HepG2 (cell line): ENCODE data around the gene SYNGR4. TPM values are rescaled to one million over a fixed set of nuclear protein-coding genes. Genes with fewer than 3 reads are reported as not detected.

Source experiments
- HNRNPK ChIP-seq: fragments of 200-400 bp; formaldehyde crosslinking; IDR thresholded peaks from 2 replicates; pipeline ENCODE4 v1.6.1; 2018; ENCODE audit warnings: low read length, low read depth, moderate library complexity, mild to moderate bottlenecking; ENCODE audit not compliant: poor library complexity, severe bottlenecking
- IRX3 ChIP-seq: sonication (generic); formaldehyde crosslinking; IDR thresholded peaks from 2 replicates; pipeline ENCODE4 v1.8.1; 2023; ENCODE audit warnings: mild to moderate bottlenecking, low read depth, missing genetic modification reagents, borderline replicate concordance
- NONO ChIP-seq, 2 experiments: fragments of 450-650 bp in 1 of 2; sonication (generic) in 1 of 2; formaldehyde crosslinking in 1 of 2; IDR thresholded peaks in 1 of 2; conservative IDR thresholded peaks in 1 of 2; 2 replicates each; pipeline versions ENCODE4 v1.6.1 to v1.8.0; 2017 to 2022; ENCODE audit warnings: mild to moderate bottlenecking in 1 of 2, missing genetic modification reagents in 1 of 2, moderate library complexity in 1 of 2
- NR2C2 ChIP-seq: sonication (generic); formaldehyde crosslinking; IDR thresholded peaks from 2 replicates; pipeline ENCODE4 v1.4.0; 2020; ENCODE audit warnings: missing genetic modification reagents, mild to moderate bottlenecking, moderate library complexity, borderline replicate concordance
- NR3C1 ChIP-seq: sonication (generic); formaldehyde crosslinking; IDR thresholded peaks from 2 replicates; pipeline ENCODE4 v1.4.0; 2020; ENCODE audit warnings: missing genetic modification reagents
- SAP130 ChIP-seq: IDR thresholded peaks from 2 replicates; pipeline ENCODE4 v1.6.1; 2016; ENCODE audit warnings: low read depth
- SMARCC2 ChIP-seq: fragments of 450-650 bp; IDR thresholded peaks from 2 replicates; pipeline ENCODE4 v1.6.1; 2017; ENCODE audit warnings: antibody characterized with exemption, mild to moderate bottlenecking
- SNAPC2 ChIP-seq: sonication (generic); formaldehyde crosslinking; IDR thresholded peaks from 2 replicates; pipeline ENCODE4 v1.8.1; 2022; ENCODE audit warnings: mild to moderate bottlenecking, missing genetic modification reagents
- TAF1 ChIP-seq: sonication (generic); formaldehyde crosslinking; IDR thresholded peaks from 2 replicates; pipeline ENCODE4 v1.4.0; 2020; ENCODE audit warnings: missing genetic modification reagents
- TP53 ChIP-seq: sonication (generic); formaldehyde crosslinking; conservative IDR thresholded peaks from 2 replicates; pipeline ENCODE4 v1.4.0; 2020; ENCODE audit warnings: missing genetic modification reagents
- ZBTB42 ChIP-seq: sonication (generic); formaldehyde crosslinking; IDR thresholded peaks from 2 replicates; pipeline ENCODE4 v1.5.0; 2020; ENCODE audit warnings: mild to moderate bottlenecking, missing genetic modification reagents
- ZFP62 ChIP-seq: sonication (generic); formaldehyde crosslinking; IDR thresholded peaks from 2 replicates; pipeline ENCODE4 v1.4.0; 2020; ENCODE audit warnings: missing genetic modification reagents
- ZFYVE20 ChIP-seq: sonication (generic); formaldehyde crosslinking; IDR thresholded peaks from 2 replicates; pipeline ENCODE4 v1.8.0; 2023; ENCODE audit warnings: low read depth, mild to moderate bottlenecking, moderate library complexity, missing genetic modification reagents, borderline replicate concordance
- ZNF101 ChIP-seq: sonication (generic); formaldehyde crosslinking; IDR thresholded peaks from 2 replicates; pipeline ENCODE4 v1.4.0; 2020; ENCODE audit warnings: mild to moderate bottlenecking, low read depth, missing genetic modification reagents, borderline replicate concordance
- ZNF124 ChIP-seq: sonication (generic); formaldehyde crosslinking; IDR thresholded peaks from 2 replicates; pipeline ENCODE4 v1.4.0; 2020; ENCODE audit warnings: missing genetic modification reagents
- ZNF24 ChIP-seq: fragments of 450-650 bp; IDR thresholded peaks from 2 replicates; pipeline ENCODE4 v1.6.1; 2017; ENCODE audit warnings: antibody characterized with exemption, mild to moderate bottlenecking
- ZNF530 ChIP-seq: sonication (generic); formaldehyde crosslinking; IDR thresholded peaks from 2 replicates; pipeline ENCODE4 v1.5.0; 2020; ENCODE audit warnings: low read depth, mild to moderate bottlenecking, missing genetic modification reagents
- ZNF670 ChIP-seq: sonication (generic); formaldehyde crosslinking; IDR thresholded peaks from 2 replicates; pipeline ENCODE4 v1.8.0; 2022; ENCODE audit warnings: mild to moderate bottlenecking, missing genetic modification reagents, borderline replicate concordance
- ZNF816 ChIP-seq: sonication (generic); formaldehyde crosslinking; IDR thresholded peaks from 2 replicates; pipeline ENCODE4 v1.8.0; 2022; ENCODE audit warnings: missing genetic modification reagents, mild to moderate bottlenecking, borderline replicate concordance
- ZNF850 ChIP-seq: sonication (generic); formaldehyde crosslinking; conservative IDR thresholded peaks from 2 replicates; pipeline ENCODE4 v1.9.0; 2021; ENCODE audit warnings: mild to moderate bottlenecking, missing genetic modification reagents
- polyA plus RNA-seq, 8 experiments: library from polyadenylated mRNA; depleted of rRNA in 3 of 8; stranded (reverse) in 7 of 8; unstranded in 1 of 8; fragments of >200 nt; fragmentation: Illumina TruSeq in 4 of 8; extraction: Trizol in 4 of 8; gene quantifications; 2 replicates each; pipeline versions ENCODE4 v1.2.1 to v1.2.3, GENCODE V29; 2011 to 2016; ENCODE audit warnings: low read depth in 4 of 8, missing spikeins in 1 of 8, mixed read lengths in 1 of 8; ENCODE audit not compliant: insufficient read depth in 1 of 8
- total RNA-seq, 5 experiments: library from RNA; depleted of rRNA; stranded (reverse); fragments of >200 nt; fragmentation: Illumina TruSeq; extraction: Trizol; gene quantifications; 2 replicates each; pipeline ENCODE4 v1.2.3, GENCODE V29; 2016; ENCODE audit warnings: low read depth in 1 of 5
- TF ChIP-seq, protein P1 (sequence below): sonication (generic); formaldehyde crosslinking; IDR thresholded peaks from 2 replicates; pipeline ENCODE4 v1.5.0; 2020; ENCODE audit warnings: mild to moderate bottlenecking, missing genetic modification reagents, borderline replicate concordance
- TF ChIP-seq, protein P2 (sequence below): sonication (generic); formaldehyde crosslinking; IDR thresholded peaks from 2 replicates; pipeline ENCODE4 v1.5.0; 2020; ENCODE audit warnings: missing genetic modification reagents
- TF ChIP-seq, protein P3 (sequence below): sonication (generic); formaldehyde crosslinking; IDR thresholded peaks from 2 replicates; pipeline ENCODE4 v1.4.0; 2020; ENCODE audit warnings: missing genetic modification reagents
- TF ChIP-seq, protein P4 (sequence below): sonication (generic); formaldehyde crosslinking; IDR thresholded peaks from 2 replicates; pipeline ENCODE4 v1.4.0; 2020; ENCODE audit warnings: missing genetic modification reagents, borderline replicate concordance

SYNGR4 gene
- total and polyA plus RNA-seq, 2 of the 13 experiments (the other 11 are each of a cell fraction or from before 2014, with no cell fraction given), result not detected

DNA sequence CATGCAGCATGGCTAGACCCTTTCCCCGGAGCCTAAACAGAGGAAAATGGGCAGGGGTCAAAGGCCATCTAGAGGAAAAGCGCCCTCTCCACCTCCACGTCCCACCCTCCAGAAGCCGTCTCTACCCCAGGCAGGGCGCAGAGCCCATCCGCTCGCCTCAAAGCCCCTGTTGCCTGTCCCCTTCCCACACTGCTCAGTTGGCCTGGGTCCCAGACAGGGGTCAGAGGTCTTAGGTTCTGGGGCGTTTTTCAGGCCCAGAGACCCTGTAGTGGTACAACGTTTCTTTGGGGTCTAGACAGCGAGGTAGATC lies 712 bp upstream of the SYNGR4 start (continued):
- TF ChIP-seq ZNF816 (CRISPR knock-in tag) (no peak), SAP130 (CRISPR knock-in tag) (no peak), ZNF530 (CRISPR knock-in tag) (no peak), ZFP62 (CRISPR knock-in tag) (no peak), NR2C2 (CRISPR knock-in tag) (peak; percentile 87), TAF1 (CRISPR knock-in tag) (no peak), SMARCC2 (no peak), NR3C1 (no peak), SNAPC2 (CRISPR knock-in tag) (no peak), ZNF670 (CRISPR knock-in tag) (no peak), HNRNPK (no peak), TP53 (CRISPR knock-in tag) (peak; percentile 80; the same call in 1 of the 2 replicates), ZNF850 (no peak), ZNF24 (no peak), ZNF101 (no peak), IRX3 (CRISPR knock-in tag) (no peak), ZNF124 (no peak), ZBTB42 (CRISPR knock-in tag) (no peak), NONO (IDR thresholded peaks at IDR 0.05) (no peak), NONO (CRISPR knock-in tag; conservative IDR thresholded peaks at IDR 0.05) (peak; percentile 1; the same call in 1 of the 2 replicates), ZFYVE20 (CRISPR knock-in tag) (no peak)
- TF ChIP-seq, protein P1, sequence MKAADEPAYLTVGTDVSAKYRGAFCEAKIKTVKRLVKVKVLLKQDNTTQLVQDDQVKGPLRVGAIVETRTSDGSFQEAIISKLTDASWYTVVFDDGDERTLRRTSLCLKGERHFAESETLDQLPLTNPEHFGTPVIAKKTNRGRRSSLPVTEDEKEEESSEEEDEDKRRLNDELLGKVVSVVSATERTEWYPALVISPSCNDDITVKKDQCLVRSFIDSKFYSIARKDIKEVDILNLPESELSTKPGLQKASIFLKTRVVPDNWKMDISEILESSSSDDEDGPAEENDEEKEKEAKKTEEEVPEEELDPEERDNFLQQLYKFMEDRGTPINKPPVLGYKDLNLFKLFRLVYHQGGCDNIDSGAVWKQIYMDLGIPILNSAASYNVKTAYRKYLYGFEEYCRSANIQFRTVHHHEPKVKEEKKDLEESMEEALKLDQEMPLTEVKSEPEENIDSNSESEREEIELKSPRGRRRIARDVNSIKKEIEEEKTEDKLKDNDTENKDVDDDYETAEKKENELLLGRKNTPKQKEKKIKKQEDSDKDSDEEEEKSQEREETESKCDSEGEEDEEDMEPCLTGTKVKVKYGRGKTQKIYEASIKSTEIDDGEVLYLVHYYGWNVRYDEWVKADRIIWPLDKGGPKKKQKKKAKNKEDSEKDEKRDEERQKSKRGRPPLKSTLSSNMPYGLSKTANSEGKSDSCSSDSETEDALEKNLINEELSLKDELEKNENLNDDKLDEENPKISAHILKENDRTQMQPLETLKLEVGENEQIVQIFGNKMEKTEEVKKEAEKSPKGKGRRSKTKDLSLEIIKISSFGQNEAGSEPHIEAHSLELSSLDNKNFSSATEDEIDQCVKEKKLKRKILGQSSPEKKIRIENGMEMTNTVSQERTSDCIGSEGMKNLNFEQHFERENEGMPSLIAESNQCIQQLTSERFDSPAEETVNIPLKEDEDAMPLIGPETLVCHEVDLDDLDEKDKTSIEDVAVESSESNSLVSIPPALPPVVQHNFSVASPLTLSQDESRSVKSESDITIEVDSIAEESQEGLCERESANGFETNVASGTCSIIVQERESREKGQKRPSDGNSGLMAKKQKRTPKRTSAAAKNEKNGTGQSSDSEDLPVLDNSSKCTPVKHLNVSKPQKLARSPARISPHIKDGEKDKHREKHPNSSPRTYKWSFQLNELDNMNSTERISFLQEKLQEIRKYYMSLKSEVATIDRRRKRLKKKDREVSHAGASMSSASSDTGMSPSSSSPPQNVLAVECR, result peak; percentile 51; the same call in 1 of the 2 replicates
- TF ChIP-seq, protein P2, sequence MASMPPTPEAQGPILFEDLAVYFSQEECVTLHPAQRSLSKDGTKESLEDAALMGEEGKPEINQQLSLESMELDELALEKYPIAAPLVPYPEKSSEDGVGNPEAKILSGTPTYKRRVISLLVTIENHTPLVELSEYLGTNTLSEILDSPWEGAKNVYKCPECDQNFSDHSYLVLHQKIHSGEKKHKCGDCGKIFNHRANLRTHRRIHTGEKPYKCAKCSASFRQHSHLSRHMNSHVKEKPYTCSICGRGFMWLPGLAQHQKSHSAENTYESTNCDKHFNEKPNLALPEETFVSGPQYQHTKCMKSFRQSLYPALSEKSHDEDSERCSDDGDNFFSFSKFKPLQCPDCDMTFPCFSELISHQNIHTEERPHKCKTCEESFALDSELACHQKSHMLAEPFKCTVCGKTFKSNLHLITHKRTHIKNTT (CRISPR knock-in tag), result no peak
- TF ChIP-seq, protein P3, sequence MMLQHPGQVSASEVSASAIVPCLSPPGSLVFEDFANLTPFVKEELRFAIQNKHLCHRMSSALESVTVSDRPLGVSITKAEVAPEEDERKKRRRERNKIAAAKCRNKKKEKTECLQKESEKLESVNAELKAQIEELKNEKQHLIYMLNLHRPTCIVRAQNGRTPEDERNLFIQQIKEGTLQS (CRISPR knock-in tag), result no peak
- TF ChIP-seq, protein P4, sequence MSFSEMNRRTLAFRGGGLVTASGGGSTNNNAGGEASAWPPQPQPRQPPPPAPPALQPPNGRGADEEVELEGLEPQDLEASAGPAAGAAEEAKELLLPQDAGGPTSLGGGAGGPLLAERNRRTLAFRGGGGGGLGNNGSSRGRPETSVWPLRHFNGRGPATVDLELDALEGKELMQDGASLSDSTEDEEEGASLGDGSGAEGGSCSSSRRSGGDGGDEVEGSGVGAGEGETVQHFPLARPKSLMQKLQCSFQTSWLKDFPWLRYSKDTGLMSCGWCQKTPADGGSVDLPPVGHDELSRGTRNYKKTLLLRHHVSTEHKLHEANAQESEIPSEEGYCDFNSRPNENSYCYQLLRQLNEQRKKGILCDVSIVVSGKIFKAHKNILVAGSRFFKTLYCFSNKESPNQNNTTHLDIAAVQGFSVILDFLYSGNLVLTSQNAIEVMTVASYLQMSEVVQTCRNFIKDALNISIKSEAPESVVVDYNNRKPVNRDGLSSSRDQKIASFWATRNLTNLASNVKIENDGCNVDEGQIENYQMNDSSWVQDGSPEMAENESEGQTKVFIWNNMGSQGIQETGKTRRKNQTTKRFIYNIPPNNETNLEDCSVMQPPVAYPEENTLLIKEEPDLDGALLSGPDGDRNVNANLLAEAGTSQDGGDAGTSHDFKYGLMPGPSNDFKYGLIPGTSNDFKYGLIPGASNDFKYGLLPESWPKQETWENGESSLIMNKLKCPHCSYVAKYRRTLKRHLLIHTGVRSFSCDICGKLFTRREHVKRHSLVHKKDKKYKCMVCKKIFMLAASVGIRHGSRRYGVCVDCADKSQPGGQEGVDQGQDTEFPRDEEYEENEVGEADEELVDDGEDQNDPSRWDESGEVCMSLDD (CRISPR knock-in tag), result peak; percentile 22; the same call in 1 of the 2 replicates
